Activated CD4-positive, alpha-beta T cell treated with anti-CD3 and anti-CD28 coated beads, Interleukin-2, amount 50 U/mL, for 48 hours (primary cell): ENCODE data around the gene FBXL7.

Experiments used
- DNase-seq, 2 experiments: peaks; one replicate each; pipeline ENCODE4 v3.0.0-alpha.2; 2020

The FBXL7 gene

GRCh38 chr5:15499528-15500324 is at the start of gene FBXL7:
Gene FBXL7 (plus strand): TSS chr5:15500180.
- DNase-seq = no peak

GRCh38 chr5:15450473-15450872 is 49.5 kb upstream of the FBXL7 start:
- no peak for DNase-seq

- no peak for DNase-seq
Measured at GRCh38 chr5:15450949-15451348, 49.0 kb upstream of the FBXL7 start.

GRCh38 chr5:15452030-15452429 is 48.0 kb upstream of the FBXL7 start:
- no peak for DNase-seq

GRCh38 chr5:15452781-15453180 is 47.2 kb upstream of the FBXL7 start:
- DNase-seq = no peak

- DNase-seq = no peak
Measured at GRCh38 chr5:15459200-15459599, 40.8 kb upstream of the FBXL7 start.

GRCh38 chr5:15463231-15463980 is 36.6 kb upstream of the FBXL7 start:
- no peak for DNase-seq

- DNase-seq = no peak
Measured at GRCh38 chr5:15472116-15472515, 27.9 kb upstream of the FBXL7 start.

- no peak for DNase-seq
Measured at GRCh38 chr5:15474143-15474719, 25.7 kb upstream of the FBXL7 start.

GRCh38 chr5:15475367-15475766 is 24.6 kb upstream of the FBXL7 start:
- DNase-seq = no peak

GRCh38 chr5:15476977-15477376 is 23.0 kb upstream of the FBXL7 start:
- DNase-seq = no peak

- no peak for DNase-seq
Measured at GRCh38 chr5:15480436-15480835, 19.5 kb upstream of the FBXL7 start.

GRCh38 chr5:15483351-15484097 is 16.5 kb upstream of the FBXL7 start:
- no peak for DNase-seq

- no peak for DNase-seq
Measured at GRCh38 chr5:15487228-15487627, 12.8 kb upstream of the FBXL7 start.

GRCh38 chr5:15489571-15490235 is 10.3 kb upstream of the FBXL7 start:
- no peak for DNase-seq

GRCh38 chr5:15492545-15492944 is 7.4 kb upstream of the FBXL7 start:
- no peak for DNase-seq

- no peak for DNase-seq
Measured at GRCh38 chr5:15493501-15493900, 6.5 kb upstream of the FBXL7 start.

GRCh38 chr5:15495026-15495425 is 5.0 kb upstream of the FBXL7 start:
- DNase-seq = no peak

- DNase-seq = no peak
Measured at GRCh38 chr5:15496886-15497285, 3.1 kb upstream of the FBXL7 start.

- DNase-seq = no peak
Measured at GRCh38 chr5:15500325-15501001, 483 bp downstream of the FBXL7 start.

- DNase-seq = no peak
Measured at GRCh38 chr5:15501091-15501791, 1.3 kb downstream of the FBXL7 start.
